Activated T-cell treated with anti-CD3 and anti-CD28 coated beads, Interleukin-2, amount 50 U/mL, for 4 hours (primary cell): ENCODE results near the gene ELAVL1. TPM values are rescaled to one million over a fixed set of nuclear protein-coding genes. Genes with fewer than 3 reads are reported as not detected.
"Not testable (repeated sequence)": the region's sequence is repeated elsewhere in the genome, so short reads cannot be mapped to it uniquely, and the experiment has no call there.

ENCODE experiments used
- ATAC-seq, 2 donors: fragments of 200-7000 bp; cut with Tn5 transposase; one replicate each; pipeline ENCODE4 v1.10.0; 2021
- DNase-seq: peaks from one replicate; pipeline ENCODE4 v3.0.0-alpha.2; 2020
- H3K27me3 Mint-ChIP-seq: one replicate; pipeline ENCODE4 v1.8.0; 2021; ENCODE audit warnings: low read depth, mixed read lengths
- H3K36me3 Mint-ChIP-seq: one replicate; pipeline ENCODE4 v1.8.0; 2022; ENCODE audit warnings: mixed read lengths; ENCODE audit not compliant: insufficient read depth
- H3K4me1 Mint-ChIP-seq: one replicate; pipeline ENCODE4 v1.8.0; 2021; ENCODE audit warnings: low read depth, mixed read lengths
- H3K4me3 Mint-ChIP-seq: one replicate; pipeline ENCODE4 v1.8.0; 2021; ENCODE audit warnings: mild to moderate bottlenecking, moderate library complexity, mixed read lengths
- H3K9me3 Mint-ChIP-seq: one replicate; pipeline ENCODE4 v1.8.0; 2021; ENCODE audit warnings: mixed read lengths
- total RNA-seq, 3 donors: library from RNA; stranded (reverse); gene quantifications; one replicate each; pipeline ENCODE4 v1.2.1, GENCODE V29; 2021

ELAVL1 gene
- total RNA-seq, 3 donors from 2014 or later, result 160 to 171 (median 161) TPM

DNA sequence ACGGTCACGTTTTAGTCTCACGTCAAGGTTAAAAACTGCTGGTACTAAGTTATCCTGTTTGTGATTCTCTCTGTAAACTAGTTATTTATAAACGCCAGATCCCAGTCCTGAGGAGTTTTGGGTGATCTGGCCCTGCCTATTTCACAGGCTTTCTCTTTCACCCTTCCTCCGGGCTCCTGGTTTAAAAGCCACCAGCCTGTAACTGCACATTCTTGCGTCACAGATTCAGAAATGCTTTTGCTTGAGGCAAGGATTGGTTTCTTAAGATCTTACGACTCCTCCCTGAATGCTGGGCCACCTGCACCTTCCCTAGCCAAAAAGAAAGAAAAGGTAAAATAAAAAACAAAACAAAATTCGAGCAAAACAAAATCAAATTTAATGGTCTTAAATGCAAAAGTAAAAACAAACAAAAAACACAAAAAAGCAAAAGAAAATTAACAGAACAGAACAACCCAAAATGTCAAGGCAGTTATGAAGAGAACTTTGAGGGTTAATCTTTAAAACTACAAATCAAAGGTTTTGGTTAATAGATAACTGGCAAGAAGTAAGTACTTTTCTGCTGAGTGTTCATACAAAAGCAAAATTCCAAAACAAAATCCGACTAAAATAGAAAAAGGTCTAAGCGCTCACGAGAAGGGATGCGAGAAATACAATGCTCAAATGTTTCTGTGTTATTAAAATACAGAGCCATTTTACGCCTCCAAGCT lies 43.4 kb downstream of the ELAVL1 start:
- Mint-ChIP-seq H3K9me3 (no peaks in the 10 kb centered on the region), H3K4me1 (no peaks in the 10 kb centered on the region), H3K36me3 (peaks cover 17% of the 10 kb centered on the region), H3K4me3 (no peak overlapping the region), H3K27me3 (no peaks in the 10 kb centered on the region)
- no peak for ATAC-seq
- DNase-seq, result no peak

GRCh38 chr19:7961082-7961481 lies 44.4 kb downstream of the ELAVL1 start:
- ATAC-seq, H3K4me1 Mint-ChIP-seq, H3K9me3 Mint-ChIP-seq, H3K4me3 Mint-ChIP-seq, DNase-seq, H3K27me3 Mint-ChIP-seq: not testable (repeated sequence)
- peaks cover 14% of the 10 kb centered on the region for H3K36me3 Mint-ChIP-seq

GRCh38 chr19:7959211-7959610 lies 46.2 kb downstream of the ELAVL1 start:
- Mint-ChIP-seq H3K4me1 (no peaks in the 10 kb centered on the region), H3K36me3 (peaks cover 14% of the 10 kb centered on the region), H3K4me3 (no peak overlapping the region), H3K9me3 (no peaks in the 10 kb centered on the region), H3K27me3 (no peaks in the 10 kb centered on the region)
- DNase-seq, result no peak
- ATAC-seq, result no peak

- peaks cover 4% of the 10 kb centered on the region for H3K36me3 Mint-ChIP-seq
- ATAC-seq, result no peak
- H3K4me3 Mint-ChIP-seq, result no peak overlapping the region
Measured at GRCh38 chr19:7955696-7956095, 49.7 kb downstream of the ELAVL1 start.

GRCh38 chr19:7953576-7953975 lies 51.9 kb downstream of the ELAVL1 start:
- DNase-seq (no peak), ATAC-seq (no peak)
- Mint-ChIP-seq H3K4me3 (no peak overlapping the region), H3K27me3 (no peaks in the 10 kb centered on the region), H3K36me3 (peaks cover 4% of the 10 kb centered on the region), H3K9me3 (no peaks in the 10 kb centered on the region), H3K4me1 (no peaks in the 10 kb centered on the region)

More at GRCh38 chr19:7955696-7956095, 49.7 kb downstream of the ELAVL1 start:
- Mint-ChIP-seq H3K9me3 (no peaks in the 10 kb centered on the region), H3K27me3 (no peaks in the 10 kb centered on the region), H3K4me1 (no peaks in the 10 kb centered on the region)
- DNase-seq, result no peak

DNA sequence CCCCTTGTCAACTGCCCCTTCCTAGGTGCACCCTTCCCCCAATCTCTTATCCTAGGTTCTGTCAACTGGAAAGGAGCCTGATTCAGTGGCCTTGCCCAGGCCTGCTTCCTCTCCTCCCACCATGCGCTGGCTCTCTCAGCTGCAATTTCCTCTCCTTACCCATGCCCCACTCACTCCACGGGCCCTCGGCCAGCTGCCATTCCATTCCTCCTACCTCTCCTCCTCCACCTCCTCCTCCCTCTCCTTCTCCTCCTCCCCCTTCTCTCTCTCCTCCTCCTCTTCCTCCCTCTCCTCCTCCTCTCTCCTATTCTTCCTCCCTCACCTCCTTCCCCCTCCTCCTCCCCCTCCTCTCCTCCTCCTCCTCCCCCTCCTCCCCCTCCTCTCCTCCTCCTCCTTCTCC lies 52.4 kb downstream of the ELAVL1 start:
- ATAC-seq, result no peak
- no peaks in the 10 kb centered on the region for H3K9me3 Mint-ChIP-seq
- H3K36me3 Mint-ChIP-seq, result peaks cover 3% of the 10 kb centered on the region
- DNase-seq, result no peak
- H3K4me1 Mint-ChIP-seq, result no peaks in the 10 kb centered on the region
- no peaks in the 10 kb centered on the region for H3K27me3 Mint-ChIP-seq
- H3K4me3 Mint-ChIP-seq, result no peak overlapping the region

- Mint-ChIP-seq H3K36me3 (no peaks in the 10 kb centered on the region), H3K4me3 (no peak overlapping the region), H3K27me3 (no peaks in the 10 kb centered on the region), H3K9me3 (no peaks in the 10 kb centered on the region), H3K4me1 (peaks cover 13% of the 10 kb centered on the region)
- no peak for DNase-seq
- no peak for ATAC-seq
Measured at GRCh38 chr19:7947939-7948338, 57.5 kb downstream of the ELAVL1 start.

DNA sequence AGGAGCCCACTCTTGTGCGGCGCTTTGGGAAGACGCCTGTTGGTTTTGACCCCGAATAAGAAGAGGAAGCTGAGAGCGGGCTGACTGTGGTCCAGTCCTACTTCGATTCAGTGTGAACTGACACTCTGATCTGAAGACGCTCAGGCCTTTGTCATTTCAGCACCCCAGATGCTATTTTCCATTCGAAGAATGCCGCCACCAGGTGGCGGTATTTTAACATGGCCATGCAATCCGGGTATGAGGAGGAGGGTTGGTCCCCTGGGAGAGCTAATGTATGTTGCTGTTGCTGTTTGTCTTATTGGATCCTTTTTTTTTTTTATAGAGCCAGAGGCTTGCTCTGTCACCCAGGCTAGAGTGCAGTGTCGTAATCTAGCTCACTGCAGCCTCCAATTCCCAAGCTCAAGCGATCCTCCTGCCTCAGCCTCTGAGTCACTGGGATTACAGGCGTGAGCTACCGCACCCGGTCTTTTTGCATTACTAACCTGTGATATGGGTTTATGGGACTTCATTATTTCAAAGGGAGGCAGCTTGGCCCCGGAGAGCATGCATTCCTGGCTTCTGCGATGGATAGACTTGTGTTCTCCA lies 61.2 kb downstream of the ELAVL1 start:
- Mint-ChIP-seq H3K9me3 (no peaks in the 10 kb centered on the region), H3K27me3 (no peaks in the 10 kb centered on the region), H3K4me1 (peaks cover 32% of the 10 kb centered on the region), H3K4me3 (peak overlapping the region; percentile 96), H3K36me3 (peaks cover 8% of the 10 kb centered on the region)
- DNase-seq, result peak; percentile 88
- ATAC-seq, result peak; percentile 52 to 53

DNA sequence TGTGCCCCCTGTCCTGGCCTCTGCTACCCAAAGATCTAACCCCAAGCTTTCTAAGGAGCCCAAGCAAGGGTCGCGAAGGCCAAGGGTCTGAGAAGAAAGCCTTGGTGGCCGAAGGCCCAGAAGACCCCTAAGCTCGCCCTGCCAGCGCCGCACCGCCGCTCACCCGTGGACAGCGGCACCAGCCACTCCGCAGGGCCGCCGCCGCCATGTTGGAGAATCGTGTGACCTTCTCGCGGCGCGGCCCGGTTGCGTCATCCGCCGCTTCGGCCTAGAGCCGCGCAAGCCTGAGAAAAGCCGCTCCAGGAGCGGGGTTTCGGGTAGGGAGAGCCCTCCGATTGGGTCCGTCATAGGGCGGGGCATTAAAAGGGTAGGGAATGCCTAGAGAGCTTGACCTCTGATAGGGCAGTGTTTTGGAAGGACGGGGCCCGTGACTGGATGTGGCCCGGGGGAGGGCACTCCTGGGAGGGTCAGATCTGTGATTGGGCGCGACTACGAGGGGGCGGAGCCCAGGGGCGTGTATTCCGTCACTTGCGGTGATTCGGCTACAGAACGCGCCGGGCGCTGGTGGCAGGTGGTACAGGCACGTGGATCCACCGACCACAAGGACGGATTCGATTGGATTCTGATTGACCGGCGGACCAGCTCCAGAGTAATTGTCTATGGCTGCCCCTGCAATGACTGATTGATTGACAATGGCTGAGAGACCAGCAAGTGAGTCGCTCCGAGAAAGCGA lies 61.8 kb downstream of the ELAVL1 start, which contains the start of gene TIMM44:
TIMM44 (minus strand) TSS at position 223 of the 733 bp plus-strand sequence; CDS start at position 208, 15 bp downstream.
- no peaks in the 10 kb centered on the region for H3K27me3 Mint-ChIP-seq
- H3K4me1 Mint-ChIP-seq, result peaks cover 35% of the 10 kb centered on the region
- peaks cover 12% of the 10 kb centered on the region for H3K36me3 Mint-ChIP-seq
- H3K9me3 Mint-ChIP-seq, result no peaks in the 10 kb centered on the region
- DNase-seq (peak; percentile 98), ATAC-seq (peak; percentile 98)
- peak within 1 kb of the TSS; percentile 96 for H3K4me3 Mint-ChIP-seq

DNA sequence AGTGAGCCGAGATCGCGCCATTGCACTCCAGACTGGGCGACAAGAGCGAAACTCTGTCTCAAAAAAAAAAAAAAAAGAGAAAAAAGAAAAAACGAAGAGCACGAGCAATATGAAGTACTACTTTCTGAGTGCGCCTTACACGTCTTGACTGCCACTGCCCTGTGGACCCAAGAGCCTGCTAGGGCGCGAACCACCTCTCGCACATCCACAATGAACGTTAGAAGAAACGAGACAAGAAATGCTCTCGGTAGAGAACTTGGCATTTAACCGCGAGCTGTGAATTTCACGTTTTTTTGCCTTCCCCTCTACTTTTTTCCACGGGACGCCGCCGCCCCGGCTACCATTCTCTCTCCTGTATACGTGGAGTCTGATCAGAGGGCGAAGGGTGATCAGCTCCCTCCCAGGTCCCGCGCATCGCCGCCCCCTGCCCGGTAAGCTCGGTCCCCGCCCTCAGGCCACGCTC lies 62.4 kb downstream of the ELAVL1 start:
- ATAC-seq (peak; percentile 20 to 21), DNase-seq (peak; percentile 32)
- peaks cover 35% of the 10 kb centered on the region for H3K4me1 Mint-ChIP-seq
- no peaks in the 10 kb centered on the region for H3K27me3 Mint-ChIP-seq
- H3K36me3 Mint-ChIP-seq, result peaks cover 12% of the 10 kb centered on the region
- peak overlapping the region; percentile 96 for H3K4me3 Mint-ChIP-seq
- no peaks in the 10 kb centered on the region for H3K9me3 Mint-ChIP-seq

GRCh38 chr19:7941895-7942596 lies 63.4 kb downstream of the ELAVL1 start:
- DNase-seq, result no peak
- no peak for ATAC-seq
- H3K36me3 Mint-ChIP-seq, result peaks cover 15% of the 10 kb centered on the region
- no peaks in the 10 kb centered on the region for H3K9me3 Mint-ChIP-seq
- H3K4me3 Mint-ChIP-seq, result peak overlapping the region; percentile 96
- H3K27me3 Mint-ChIP-seq, result no peaks in the 10 kb centered on the region
- peaks cover 35% of the 10 kb centered on the region for H3K4me1 Mint-ChIP-seq

DNA sequence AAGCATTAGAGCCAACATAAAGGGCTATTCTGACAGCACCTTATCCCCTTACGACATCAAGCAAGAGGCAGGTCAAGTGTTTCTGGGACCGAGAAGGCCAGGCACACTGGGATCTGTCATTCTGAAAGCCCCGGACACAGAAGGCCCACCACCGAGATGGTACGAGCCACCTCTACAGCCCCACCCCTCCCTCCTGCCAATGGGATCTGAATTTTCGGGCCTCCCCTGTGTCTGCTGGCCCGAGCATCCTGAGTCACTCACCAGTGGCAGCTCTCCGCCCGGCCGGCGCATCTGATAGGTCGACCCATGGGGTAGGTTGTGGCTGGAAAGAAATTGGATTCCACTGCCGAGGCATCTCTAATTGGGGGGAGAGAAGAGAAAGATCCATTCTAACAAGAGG lies 64.6 kb downstream of the ELAVL1 start:
- DNase-seq (no peak), ATAC-seq (no peak)
- Mint-ChIP-seq H3K9me3 (no peaks in the 10 kb centered on the region), H3K36me3 (peaks cover 15% of the 10 kb centered on the region), H3K27me3 (no peaks in the 10 kb centered on the region), H3K4me3 (peak overlapping the region; percentile 38), H3K4me1 (peaks cover 35% of the 10 kb centered on the region)

GRCh38 chr19:7934766-7935165 lies 70.7 kb downstream of the ELAVL1 start:
- Mint-ChIP-seq H3K9me3 (no peaks in the 10 kb centered on the region), H3K36me3 (peaks cover 14% of the 10 kb centered on the region), H3K27me3 (no peaks in the 10 kb centered on the region), H3K4me1 (peaks cover 3% of the 10 kb centered on the region), H3K4me3 (no peak overlapping the region)
- ATAC-seq (no peak), DNase-seq (no peak)
